ENCODE data around the gene PLCB3.

GRCh38 chr11:64243236-64243854 is 8.0 kb upstream of the PLCB3 start:
- no peak for TF ChIP-seq CTCF (IDR thresholded peaks at IDR 0.05)
- TF ChIP-seq POLR2A (IDR thresholded peaks at IDR 0.05) = no peak
- no peak for TF ChIP-seq EP300 (IDR thresholded peaks at IDR 0.05)
- TF ChIP-seq POLR2AphosphoS5 (IDR thresholded peaks at IDR 0.05) = no peak

All from sigmoid colon (tissue), 4 donors.